Measurements from ENCODE around the gene UCN2. TPM values are rescaled to one million over a fixed set of nuclear protein-coding genes. Genes with fewer than 3 reads are reported as not detected.

Gene UCN2
- total and polyA plus RNA-seq, 3 donors from 2014 or later: 0.86 to 1.2 (median 0.87) TPM

- H3K9me3 ChIP-seq: no peaks in the 10 kb centered on the region
- 92 to 97% methylated on average over 10 of the region's 10 CpGs for WGBS, 2 donors
- H3K27ac ChIP-seq: no peak overlapping the region
- H3K4me3 ChIP-seq: no peak overlapping the region
- no peaks in the 10 kb centered on the region for H3K36me3 ChIP-seq (ENCODE audit: low read depth, missing control alignments)
- H3K4me1 ChIP-seq: no peaks in the 10 kb centered on the region
- intact Hi-C loops (cut with DNase I; ENCODE audit: low total_unique reads): no loop called here
- DNase-seq: no peak
- TF ChIP-seq POLR2A (IDR thresholded peaks at IDR 0.05): no peak
- TF ChIP-seq CTCF (IDR thresholded peaks at IDR 0.05): no peak
- no peaks in the 10 kb centered on the region for H3K27me3 ChIP-seq
Observed at GRCh38 chr3:48573973-48574585, 10.5 kb upstream of the UCN2 start.

DNA sequence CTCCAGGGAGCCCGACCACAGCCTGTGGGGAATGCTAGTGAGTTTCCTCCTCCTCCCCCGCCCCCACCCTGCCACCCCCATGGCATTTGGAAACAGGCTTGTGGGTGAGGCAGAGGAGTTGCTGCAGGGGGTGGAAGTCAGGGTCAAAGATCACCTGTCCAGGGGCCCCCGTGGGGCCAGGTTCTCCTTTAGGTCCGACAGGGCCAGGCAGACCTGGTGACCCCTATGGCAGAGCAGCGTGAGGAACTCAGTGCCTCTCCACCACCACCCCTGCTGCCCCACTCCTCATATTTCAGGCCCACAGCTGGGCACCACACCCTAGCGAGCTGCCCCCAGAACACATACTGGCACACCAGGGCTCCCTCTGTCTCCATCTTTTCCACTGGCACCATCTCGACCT, 8.9 kb upstream of the UCN2 start:
- H3K4me3 ChIP-seq: no peak overlapping the region
- no peaks in the 10 kb centered on the region for H3K27me3 ChIP-seq
- TF ChIP-seq POLR2A (IDR thresholded peaks at IDR 0.05) (no peak), CTCF (IDR thresholded peaks at IDR 0.05) (no peak)
- no peak for DNase-seq
- H3K27ac ChIP-seq: no peak overlapping the region
- H3K36me3 ChIP-seq (ENCODE audit: low read depth, missing control alignments): no peaks in the 10 kb centered on the region
- intact Hi-C loops (cut with DNase I; ENCODE audit: low total_unique reads): no loop called here
- no peaks in the 10 kb centered on the region for H3K9me3 ChIP-seq
- no peaks in the 10 kb centered on the region for H3K4me1 ChIP-seq
- WGBS, 2 donors: 85 to 91% methylated on average over 4 to 7 of the region's 7 CpGs

DNA sequence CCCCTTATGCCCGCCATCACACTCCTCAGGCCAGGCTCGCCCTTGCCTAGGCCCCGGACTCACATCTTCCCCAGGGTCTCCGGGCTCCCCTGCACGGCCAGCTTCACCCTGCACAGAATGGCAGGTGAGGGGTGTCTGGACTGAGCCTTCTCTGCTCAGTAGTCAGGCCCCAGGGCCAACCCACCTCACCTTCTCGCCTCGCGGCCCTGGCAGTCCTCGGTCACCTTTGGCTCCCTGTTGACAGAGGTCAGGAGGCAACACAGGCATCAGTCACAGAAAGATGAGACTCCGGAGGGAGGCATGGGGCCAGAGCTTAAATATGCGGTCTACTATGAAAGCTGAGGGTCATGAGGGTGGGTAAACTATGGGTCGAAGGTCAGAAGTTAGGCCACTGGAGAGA, 8.4 kb upstream of the UCN2 start:
- intact Hi-C loops (cut with DNase I; ENCODE audit: low total_unique reads): no loop called here
- Histone ChIP-seq H3K27me3 (no peaks in the 10 kb centered on the region), H3K36me3 (ENCODE audit: low read depth, missing control alignments) (no peaks in the 10 kb centered on the region), H3K4me1 (no peaks in the 10 kb centered on the region), H3K27ac (no peak overlapping the region), H3K9me3 (no peaks in the 10 kb centered on the region), H3K4me3 (no peak overlapping the region)
- WGBS, 2 donors: 91% methylated on average over 11 to 12 of the region's 12 CpGs
- no peak for DNase-seq
- TF ChIP-seq CTCF (IDR thresholded peaks at IDR 0.05): no peak

GRCh38 chr3:48569808-48570450, 6.3 kb upstream of the UCN2 start:
- H3K4me3 ChIP-seq: no peak overlapping the region
- no peak for DNase-seq
- no peaks in the 10 kb centered on the region for H3K4me1 ChIP-seq
- 92 to 94% methylated on average over 15 to 18 of the region's 18 CpGs for WGBS, 2 donors
- H3K27me3 ChIP-seq: no peaks in the 10 kb centered on the region
- TF ChIP-seq CTCF (IDR thresholded peaks at IDR 0.05): no peak
- TF ChIP-seq POLR2A (IDR thresholded peaks at IDR 0.05): no peak
- no peak overlapping the region for H3K27ac ChIP-seq
- no peaks in the 10 kb centered on the region for H3K9me3 ChIP-seq
- intact Hi-C loops (cut with DNase I; ENCODE audit: low total_unique reads): no loop called here
- H3K36me3 ChIP-seq (ENCODE audit: low read depth, missing control alignments): no peaks in the 10 kb centered on the region

DNA sequence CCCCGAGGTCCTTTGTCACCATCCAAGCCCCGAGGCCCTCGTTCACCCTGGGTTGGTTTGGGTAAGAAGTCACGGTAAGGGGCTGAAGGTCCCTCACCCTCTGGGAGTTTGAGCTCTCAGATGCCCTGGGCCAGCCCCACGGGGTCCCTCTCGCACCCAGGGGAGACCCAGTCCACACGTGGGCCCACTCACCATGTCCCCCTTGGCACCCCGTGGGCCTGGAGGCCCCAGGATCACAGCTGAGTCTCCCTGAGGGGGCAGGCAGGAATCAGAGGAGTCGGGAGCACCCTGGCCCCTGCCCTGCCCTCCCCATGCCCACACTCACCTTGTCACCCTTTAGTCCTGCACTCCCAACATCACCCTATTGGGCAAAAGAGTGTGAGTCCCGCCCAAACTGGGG, 5.8 kb upstream of the UCN2 start:
- WGBS, 2 donors: 84 to 89% methylated on average over 10 of the region's 10 CpGs

More for the DNA sequence above, 5.8 kb upstream of the UCN2 start:
- Histone ChIP-seq H3K36me3 (ENCODE audit: low read depth, missing control alignments) (no peaks in the 10 kb centered on the region), H3K4me3 (no peak overlapping the region), H3K4me1 (no peaks in the 10 kb centered on the region), H3K9me3 (no peaks in the 10 kb centered on the region), H3K27ac (no peak overlapping the region), H3K27me3 (no peaks in the 10 kb centered on the region)
- no peak for DNase-seq
- no peak for TF ChIP-seq POLR2A (IDR thresholded peaks at IDR 0.05)
- no peak for TF ChIP-seq CTCF (IDR thresholded peaks at IDR 0.05)
- intact Hi-C loops (cut with DNase I; ENCODE audit: low total_unique reads): no loop called here

All from testis (tissue), 3 donors.